NCI-H146 (cell line): ENCODE data around the gene MED19.
"Not testable (repeated sequence)": the region's sequence is repeated elsewhere in the genome, so short reads cannot be mapped to it uniquely, and the experiment has no call there.

Experiments
- DNase-seq: peaks from one replicate; lab custom pipeline; 2025; lab: John Stamatoyannopoulos, UW

MED19 gene

GRCh38 chr11:57704932-57705331 lies 7.1 kb downstream of the MED19 start:
- no peak for DNase-seq

GRCh38 chr11:57703341-57703740 lies 8.7 kb downstream of the MED19 start:
- DNase-seq: no peak

GRCh38 chr11:57700425-57700824 lies 11.6 kb downstream of the MED19 start:
- no peak for DNase-seq

- no peak for DNase-seq
These were observed 12.2 kb downstream of the MED19 start for GRCh38 chr11:57699813-57700212.

GRCh38 chr11:57698843-57699365 lies 13.1 kb downstream of the MED19 start:
- no peak for DNase-seq

- not testable (repeated sequence) for DNase-seq
These were observed 21.5 kb downstream of the MED19 start for GRCh38 chr11:57690474-57690873.

- DNase-seq: no peak
These were observed 30.8 kb downstream of the MED19 start for GRCh38 chr11:57681168-57681567.

- DNase-seq: no peak
These were observed 31.5 kb downstream of the MED19 start for GRCh38 chr11:57680552-57680874.

- no peak for DNase-seq
These were observed 32.6 kb downstream of the MED19 start for GRCh38 chr11:57679396-57679795.

- DNase-seq: no peak
These were observed 36.7 kb downstream of the MED19 start for GRCh38 chr11:57675176-57675941.

- DNase-seq: no peak
These were observed 37.8 kb downstream of the MED19 start for GRCh38 chr11:57674251-57674650.

GRCh38 chr11:57668434-57668782 lies 43.6 kb downstream of the MED19 start:
- DNase-seq: peak; percentile 28

- DNase-seq: peak; percentile 99
These were observed 44.1 kb downstream of the MED19 start, which contains the start of gene ZDHHC5 for GRCh38 chr11:57667736-57668433. Gene ZDHHC5, plus strand, starts transcription at chr11:57668114. Its CDS starts 4,977 bp downstream, at chr11:57673091.

- peak; percentile 98 for DNase-seq
These were observed 44.8 kb downstream of the MED19 start for GRCh38 chr11:57667117-57667735.

- no peak for DNase-seq
These were observed 48.0 kb downstream of the MED19 start for GRCh38 chr11:57663975-57664374.

GRCh38 chr11:57662893-57663292 lies 49.1 kb downstream of the MED19 start:
- DNase-seq: no peak

GRCh38 chr11:57659669-57660068 lies 52.3 kb downstream of the MED19 start:
- no peak for DNase-seq

- DNase-seq: no peak
These were observed 54.0 kb downstream of the MED19 start for GRCh38 chr11:57658023-57658361.

- DNase-seq: peak; percentile 98
These were observed 54.6 kb downstream of the MED19 start, which contains the start of gene CLP1 for GRCh38 chr11:57657194-57658022. Gene CLP1, plus strand, starts transcription at chr11:57657762. Its CDS starts 1,715 bp downstream, at chr11:57659477.

GRCh38 chr11:57656885-57657193 lies 55.2 kb downstream of the MED19 start:
- DNase-seq: no peak
